NCI-H2171 (cell line): ENCODE results near the gene RNF220.
A peak's percentile ranks its signal among the peaks of the same experiment; 100 is the strongest.

Experiments used
- DNase-seq: peaks from one replicate; lab custom pipeline; 2025; lab: John Stamatoyannopoulos, UW

The RNF220 gene

GRCh38 chr1:44405031-44405797, at the start of gene RNF220:
Gene RNF220 (plus strand): TSS chr1:44405255.
- peak; percentile 67 for DNase-seq

- no peak for DNase-seq
Measured at GRCh38 chr1:44355582-44356305, 49.3 kb upstream of the RNF220 start.

- no peak for DNase-seq
Measured at GRCh38 chr1:44357710-44358109, 47.3 kb upstream of the RNF220 start.

GRCh38 chr1:44359234-44359935, 45.7 kb upstream of the RNF220 start:
- DNase-seq: no peak

- no peak for DNase-seq
Measured at GRCh38 chr1:44361478-44361877, 43.6 kb upstream of the RNF220 start.

- DNase-seq: no peak
Measured at GRCh38 chr1:44366371-44366975, 38.6 kb upstream of the RNF220 start.

- DNase-seq: no peak
Measured at GRCh38 chr1:44367944-44368343, 37.1 kb upstream of the RNF220 start.

- no peak for DNase-seq
Measured at GRCh38 chr1:44368471-44369151, 36.4 kb upstream of the RNF220 start.

GRCh38 chr1:44371206-44371605, 33.8 kb upstream of the RNF220 start:
- DNase-seq: no peak

GRCh38 chr1:44375547-44375946, 29.5 kb upstream of the RNF220 start:
- no peak for DNase-seq

GRCh38 chr1:44377925-44378784, 26.9 kb upstream of the RNF220 start:
- no peak for DNase-seq

GRCh38 chr1:44380666-44381177, 24.3 kb upstream of the RNF220 start:
- DNase-seq: no peak

GRCh38 chr1:44388551-44388950, 16.5 kb upstream of the RNF220 start:
- no peak for DNase-seq

- no peak for DNase-seq
Measured at GRCh38 chr1:44389437-44389836, 15.6 kb upstream of the RNF220 start.

GRCh38 chr1:44390277-44390676, 14.8 kb upstream of the RNF220 start:
- no peak for DNase-seq

GRCh38 chr1:44401256-44402228, 3.5 kb upstream of the RNF220 start:
- no peak for DNase-seq

GRCh38 chr1:44405798-44406736, 1.0 kb downstream of the RNF220 start:
- DNase-seq: no peak

- no peak for DNase-seq
Measured at GRCh38 chr1:44406737-44407429, 1.8 kb downstream of the RNF220 start.
